ENCODE data around the gene KATNIP. TPM values are rescaled to one million over a fixed set of nuclear protein-coding genes. Genes with fewer than 3 reads are reported as not detected.

Gene KATNIP
- total RNA-seq, 4 donors from 2014 or later = 41.3 to 82.8 (median 70.9) TPM

GRCh38 chr16:27522173-27522707 lies 27.7 kb upstream of the KATNIP start:
- Histone ChIP-seq H3K36me3 (peaks cover 37% of the 10 kb centered on the region in 2 donors), H3K27me3 (no peaks in the 10 kb centered on the region), H3K27ac (peak overlapping the region in 1 of 3 donors; percentile 80), H3K4me3 (replicated peaks in 1 of 3) (no peak overlapping the region), H3K4me1 (peaks cover 0 to 9% of the 10 kb centered on the region in 2 donors), H3K9me3 (no peaks in the 10 kb centered on the region)
- DNase-seq = no peak
- intact Hi-C loops (cut with DNase I) = no loop called here
- TF ChIP-seq POLR2A (IDR thresholded peaks at IDR 0.05) (no peak), CTCF (IDR thresholded peaks at IDR 0.05) (no peak)
- WGBS, 2 donors = 92 to 93% methylated on average over 6 of the region's 6 CpGs

GRCh38 chr16:27526180-27526579 lies 23.8 kb upstream of the KATNIP start:
- peaks cover 0 to 4% of the 10 kb centered on the region in 2 donors for H3K4me1 ChIP-seq
- no peaks in the 10 kb centered on the region for H3K9me3 ChIP-seq
- DNase-seq = peak; percentile 41 to 44
- H3K36me3 ChIP-seq = peaks cover 70 to 71% of the 10 kb centered on the region in 2 donors
- H3K4me3 ChIP-seq (replicated peaks in 1 of 3) = no peak overlapping the region
- no peak for TF ChIP-seq POLR2A (IDR thresholded peaks at IDR 0.05)
- TF ChIP-seq CTCF (IDR thresholded peaks at IDR 0.05) = no peak
- peak overlapping the region in 1 of 3 donors; percentile 2 for H3K27ac ChIP-seq
- intact Hi-C loops (cut with DNase I) = no loop called here
- 94 to 96% methylated on average over 6 of the region's 6 CpGs for WGBS, 2 donors
- no peaks in the 10 kb centered on the region for H3K27me3 ChIP-seq

GRCh38 chr16:27528294-27528693 lies 21.6 kb upstream of the KATNIP start:
- H3K4me3 ChIP-seq (replicated peaks in 1 of 3) = no peak overlapping the region
- TF ChIP-seq CTCF (IDR thresholded peaks at IDR 0.05) = no peak
- no peak for TF ChIP-seq POLR2A (IDR thresholded peaks at IDR 0.05)
- intact Hi-C loops (cut with DNase I) = no loop called here
- no peaks in the 10 kb centered on the region for H3K27me3 ChIP-seq
- no peaks in the 10 kb centered on the region for H3K4me1 ChIP-seq
- H3K9me3 ChIP-seq = no peaks in the 10 kb centered on the region
- H3K27ac ChIP-seq = no peak overlapping the region
- H3K36me3 ChIP-seq = peaks cover 78 to 79% of the 10 kb centered on the region in 2 donors
- no peak for DNase-seq
- 94 to 96% methylated on average over 4 of the region's 4 CpGs for WGBS, 2 donors

GRCh38 chr16:27529962-27530361 lies 20.0 kb upstream of the KATNIP start:
- TF ChIP-seq CTCF (IDR thresholded peaks at IDR 0.05) = no peak
- TF ChIP-seq POLR2A (IDR thresholded peaks at IDR 0.05) = no peak

GRCh38 chr16:27531186-27531585 lies 18.8 kb upstream of the KATNIP start:
- 73 to 88% methylated on average over 2 of the region's 2 CpGs for WGBS, 2 donors
- no peak overlapping the region for H3K27ac ChIP-seq
- intact Hi-C loops (cut with DNase I) = no loop called here
- H3K4me1 ChIP-seq = no peaks in the 10 kb centered on the region
- no peaks in the 10 kb centered on the region for H3K27me3 ChIP-seq
- no peaks in the 10 kb centered on the region for H3K9me3 ChIP-seq
- TF ChIP-seq POLR2A (IDR thresholded peaks at IDR 0.05) (no peak), CTCF (IDR thresholded peaks at IDR 0.05) (no peak)
- H3K36me3 ChIP-seq = peaks cover 71 to 72% of the 10 kb centered on the region in 2 donors
- no peak overlapping the region for H3K4me3 ChIP-seq (replicated peaks in 1 of 3)
- DNase-seq = no peak

More at GRCh38 chr16:27529962-27530361, 20.0 kb upstream of the KATNIP start:
- Histone ChIP-seq H3K27me3 (no peaks in the 10 kb centered on the region), H3K36me3 (peaks cover 77 to 84% of the 10 kb centered on the region in 2 donors), H3K9me3 (no peaks in the 10 kb centered on the region), H3K27ac (no peak overlapping the region), H3K4me3 (replicated peaks in 1 of 3) (no peak overlapping the region), H3K4me1 (no peaks in the 10 kb centered on the region)
- intact Hi-C loops (cut with DNase I) = no loop called here
- no peak for DNase-seq
- WGBS, 2 donors = 96 to 97% methylated on average over 6 of the region's 6 CpGs

Data from thyroid gland (tissue), 4 donors.